EH (cell line): Measurements from ENCODE around the gene CASS4.

ENCODE experiments used
- DNase-seq: peaks from one replicate; pipeline ENCODE4 v3.0.0-alpha.2; 2015; ENCODE audit warnings: low read depth

The CASS4 gene

DNA sequence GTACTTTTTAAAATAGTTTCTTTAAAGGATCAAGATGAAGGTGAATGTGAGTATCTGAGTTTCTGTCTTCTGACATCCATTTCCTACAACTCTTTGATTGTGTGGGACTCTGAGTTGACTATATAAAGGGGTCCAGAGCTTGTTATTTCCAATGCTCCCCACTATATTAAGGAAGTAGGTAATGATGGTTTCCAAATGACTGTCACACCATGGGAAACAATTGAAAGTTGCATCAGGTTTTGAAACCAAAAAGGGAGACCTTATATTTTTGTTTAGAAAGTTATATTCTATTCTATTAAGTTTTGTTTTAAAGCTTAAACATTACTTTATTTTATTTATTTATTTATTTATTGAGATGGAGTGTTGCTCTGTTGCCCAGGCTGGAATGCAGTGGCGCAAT is 11.2 kb downstream of the CASS4 start:
- DNase-seq = no peak

DNA sequence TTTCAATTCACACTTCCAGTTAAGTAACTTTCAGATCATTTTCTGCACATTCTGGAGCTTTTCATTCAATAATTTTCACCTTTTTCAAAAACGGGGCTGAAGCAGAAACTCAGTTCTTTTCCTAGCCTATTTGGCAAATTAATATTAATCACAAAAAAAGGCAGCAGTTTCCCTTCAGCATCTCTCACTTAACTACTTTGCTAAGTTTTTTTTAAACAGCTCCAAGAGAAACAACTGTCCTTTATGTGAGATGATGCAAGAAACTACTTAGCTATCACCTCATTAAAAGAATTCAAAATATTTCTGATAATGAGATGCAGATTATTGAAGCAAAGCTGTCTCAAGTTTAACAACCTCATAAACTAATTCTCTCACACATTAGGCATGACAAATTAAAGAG is 11.8 kb downstream of the CASS4 start:
- no peak for DNase-seq

DNA sequence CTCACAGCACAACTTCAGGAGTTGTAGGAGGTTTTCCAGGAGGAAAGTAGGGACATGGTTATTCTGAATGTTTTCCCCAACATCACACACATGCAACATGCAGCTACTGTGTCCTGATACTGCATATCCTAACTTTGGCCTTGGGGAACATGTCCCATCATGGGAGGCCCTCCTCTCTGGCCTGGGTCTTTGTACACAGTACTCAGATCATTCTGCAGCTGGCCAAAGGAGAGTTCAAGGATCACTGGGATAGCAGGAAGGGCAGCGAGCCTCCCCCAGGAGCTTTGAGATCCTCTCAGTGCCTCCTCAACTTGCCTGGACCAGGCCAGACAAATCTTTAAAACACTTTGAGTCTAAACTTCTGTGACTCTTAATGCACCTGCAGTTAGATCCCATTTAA is 12.9 kb downstream of the CASS4 start:
- DNase-seq = no peak

DNA sequence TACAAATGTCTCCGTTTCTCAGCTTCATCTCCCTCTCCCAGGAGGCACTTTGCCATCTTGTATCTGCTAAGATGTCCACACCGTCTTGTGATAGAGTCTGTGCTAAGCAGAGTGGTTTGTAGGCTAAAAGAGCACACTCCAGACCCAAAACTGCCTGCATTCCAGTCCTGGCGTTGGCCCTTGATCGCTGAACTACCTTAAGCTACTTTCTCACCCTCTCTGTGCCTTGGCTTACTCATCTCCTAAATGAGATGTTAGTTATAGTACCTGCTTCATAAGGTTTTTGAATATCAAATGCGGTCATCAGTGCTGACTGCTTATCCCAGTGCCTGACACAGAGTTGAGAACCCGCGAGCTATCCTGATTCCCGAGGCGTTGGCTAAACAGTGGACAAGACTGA is 14.0 kb downstream of the CASS4 start:
- no peak for DNase-seq

DNA sequence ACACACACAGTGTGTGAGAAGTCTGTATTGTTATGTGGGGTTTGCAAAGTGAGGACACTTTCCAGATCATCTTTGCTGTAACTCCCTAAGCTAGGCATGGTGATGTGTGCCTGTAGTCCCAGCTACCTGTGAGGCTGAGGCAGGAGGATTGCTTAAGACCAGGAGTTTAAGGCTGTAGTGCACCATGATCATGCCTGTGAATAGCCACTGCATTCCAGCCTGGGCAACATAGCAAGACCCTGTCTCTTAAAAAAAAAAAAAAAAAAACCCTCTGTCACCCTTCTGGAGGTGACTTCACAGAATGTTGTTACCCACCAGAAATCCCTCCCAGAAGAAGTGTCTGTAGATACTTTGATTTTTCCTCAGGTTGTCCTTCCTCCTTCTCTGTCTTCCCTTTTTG is 14.9 kb downstream of the CASS4 start:
- no peak for DNase-seq

DNA sequence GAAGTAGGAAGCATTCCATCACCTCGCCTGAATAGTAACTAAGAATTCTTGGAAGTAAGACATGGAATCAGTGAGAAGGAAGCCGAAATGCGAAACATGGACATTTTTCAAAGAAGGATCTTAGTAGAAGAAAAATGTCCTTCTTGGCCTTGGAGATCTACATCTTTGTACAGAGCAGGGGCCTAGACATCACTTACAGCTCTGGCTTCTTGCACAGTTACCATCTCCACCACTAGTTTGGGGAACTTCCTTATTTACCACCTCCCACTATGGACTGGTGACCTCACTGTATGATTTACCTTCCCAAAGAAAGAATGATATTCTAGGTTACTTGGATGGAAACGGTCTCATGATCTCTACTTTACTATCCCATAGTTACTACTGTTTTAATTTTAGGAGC is 15.7 kb downstream of the CASS4 start:
- no peak for DNase-seq

DNA sequence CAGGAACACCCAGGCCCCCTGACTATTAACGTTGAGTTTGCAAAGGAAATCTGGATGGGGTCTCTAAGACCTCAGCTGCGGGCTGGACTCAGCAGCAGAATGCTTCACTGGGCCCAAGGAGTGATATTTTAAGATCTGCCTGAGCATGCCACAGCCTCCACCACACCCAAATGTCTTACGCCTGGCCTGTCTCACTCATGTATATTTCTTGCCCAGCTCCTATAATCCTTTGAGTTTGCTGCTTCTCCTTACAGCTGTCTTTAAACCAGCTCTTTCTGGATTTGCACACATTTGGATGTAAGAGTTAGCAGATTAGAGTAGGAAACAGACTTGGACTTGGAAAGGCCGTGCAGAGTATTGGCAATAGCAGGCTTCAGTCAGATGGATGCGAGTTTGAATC is 16.4 kb downstream of the CASS4 start:
- no peak for DNase-seq

DNA sequence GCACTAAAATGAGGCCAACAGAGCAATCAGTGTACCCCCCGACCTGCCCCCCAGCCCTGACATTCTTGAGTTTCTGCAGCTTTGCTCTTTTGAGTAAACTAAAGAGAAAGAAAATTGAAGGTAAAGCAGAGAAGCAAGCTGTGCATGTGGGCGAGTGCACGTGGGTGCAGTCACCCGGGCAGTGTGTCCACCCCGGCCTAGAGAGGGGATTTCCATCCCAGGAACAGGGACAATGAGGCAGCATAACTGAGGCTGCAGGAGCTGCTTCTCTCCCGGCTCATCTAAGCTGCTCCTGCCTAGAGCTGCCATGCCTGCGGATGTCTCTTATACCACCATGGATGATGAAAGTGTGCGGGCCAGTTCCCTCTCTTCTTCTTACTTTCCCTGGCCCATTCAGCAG is 16.8 kb downstream of the CASS4 start:
- DNase-seq = no peak

DNA sequence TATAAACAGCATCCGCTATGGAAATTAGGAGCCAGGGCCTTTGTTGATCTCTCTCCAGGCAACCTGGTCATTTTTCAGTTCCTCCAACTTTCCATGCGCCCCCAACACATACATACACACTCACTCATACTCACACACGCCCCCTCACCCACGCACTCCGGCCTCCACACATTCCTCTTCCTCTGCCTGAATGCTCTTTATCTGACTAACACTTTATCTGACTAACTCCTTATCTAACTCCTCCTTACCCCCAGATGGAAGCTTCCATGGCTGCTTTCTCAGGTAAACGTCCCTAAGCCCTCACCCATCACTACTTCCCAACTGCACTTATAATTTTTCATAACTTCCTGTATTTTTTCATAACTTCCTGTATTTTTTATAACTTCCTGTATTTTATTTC is 17.4 kb downstream of the CASS4 start:
- peak; percentile 83 for DNase-seq

DNA sequence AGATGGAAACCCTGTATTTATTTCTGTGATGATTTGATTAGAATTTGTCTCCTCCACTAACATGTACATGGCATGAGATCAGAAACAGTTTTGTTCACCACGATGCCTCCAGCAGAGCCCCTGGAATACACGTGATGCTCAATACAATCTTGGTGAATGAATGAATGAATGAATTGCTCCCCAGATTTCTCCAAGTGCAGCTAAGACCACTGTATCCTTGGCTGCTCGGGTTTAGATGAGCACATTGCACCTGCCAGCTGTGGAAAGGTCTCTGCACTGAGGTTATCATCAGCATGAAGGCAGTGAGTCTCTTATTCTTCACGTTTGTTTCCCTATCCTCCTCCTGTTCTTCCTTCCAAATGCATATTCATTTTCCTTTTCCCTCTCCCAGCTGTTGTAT is 17.9 kb downstream of the CASS4 start:
- no peak for DNase-seq

DNA sequence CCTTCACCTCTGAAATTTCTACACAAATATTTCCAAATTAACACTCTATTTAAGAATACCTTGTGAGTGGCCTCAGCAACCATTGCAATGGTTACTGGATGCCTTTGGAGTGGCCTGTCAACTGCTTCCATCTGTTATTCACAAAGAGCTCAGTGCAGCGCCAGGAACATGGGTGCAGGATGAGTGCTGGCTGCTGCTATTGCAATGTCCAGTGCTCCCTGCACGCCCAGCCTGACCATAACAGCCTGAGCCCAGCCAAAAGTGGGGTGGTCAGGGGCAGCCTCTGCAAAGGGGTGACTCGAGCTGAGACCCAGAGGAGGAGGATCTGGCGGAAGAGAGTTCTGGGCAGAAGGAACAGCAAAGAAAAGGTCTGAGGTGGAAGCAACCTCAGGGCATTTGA is 18.4 kb downstream of the CASS4 start:
- DNase-seq = no peak

DNA sequence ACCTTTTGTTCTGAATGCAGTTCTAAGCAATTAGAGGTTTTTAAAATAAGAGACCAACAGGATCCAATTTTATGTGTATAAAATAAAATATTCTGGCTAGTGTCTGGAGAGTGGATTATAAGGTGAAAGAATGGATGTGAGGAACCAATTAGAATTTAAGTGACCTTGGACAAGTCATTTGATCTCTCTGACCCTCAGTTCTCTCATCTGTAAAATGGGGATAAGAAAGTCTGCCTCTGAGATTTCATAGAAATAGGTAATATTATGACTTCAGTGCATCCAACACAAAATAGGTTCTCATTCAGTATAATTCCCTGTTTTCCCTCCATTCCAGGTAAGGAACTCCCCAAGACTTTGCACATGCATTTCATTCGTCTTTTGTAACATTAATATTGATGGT is 18.9 kb downstream of the CASS4 start:
- DNase-seq = no peak

DNA sequence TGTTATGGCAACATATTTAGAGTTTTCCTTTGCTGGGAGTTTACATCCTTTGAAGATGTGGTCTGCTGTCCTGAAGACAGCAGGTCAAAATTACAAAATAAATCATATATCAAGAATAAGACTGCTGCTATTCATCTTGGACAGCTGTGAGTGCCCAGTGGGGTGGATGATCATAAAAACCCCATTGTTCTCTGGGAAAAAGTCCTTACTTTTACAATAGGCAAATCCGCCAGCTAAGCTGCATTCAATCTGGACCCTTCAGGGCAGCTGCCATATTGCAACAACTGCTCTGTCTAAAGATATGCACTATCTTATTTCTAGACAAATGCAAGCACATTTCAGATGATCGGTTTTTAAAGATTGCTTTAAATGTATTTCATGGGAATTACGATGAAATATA is 19.4 kb downstream of the CASS4 start:
- no peak for DNase-seq

DNA sequence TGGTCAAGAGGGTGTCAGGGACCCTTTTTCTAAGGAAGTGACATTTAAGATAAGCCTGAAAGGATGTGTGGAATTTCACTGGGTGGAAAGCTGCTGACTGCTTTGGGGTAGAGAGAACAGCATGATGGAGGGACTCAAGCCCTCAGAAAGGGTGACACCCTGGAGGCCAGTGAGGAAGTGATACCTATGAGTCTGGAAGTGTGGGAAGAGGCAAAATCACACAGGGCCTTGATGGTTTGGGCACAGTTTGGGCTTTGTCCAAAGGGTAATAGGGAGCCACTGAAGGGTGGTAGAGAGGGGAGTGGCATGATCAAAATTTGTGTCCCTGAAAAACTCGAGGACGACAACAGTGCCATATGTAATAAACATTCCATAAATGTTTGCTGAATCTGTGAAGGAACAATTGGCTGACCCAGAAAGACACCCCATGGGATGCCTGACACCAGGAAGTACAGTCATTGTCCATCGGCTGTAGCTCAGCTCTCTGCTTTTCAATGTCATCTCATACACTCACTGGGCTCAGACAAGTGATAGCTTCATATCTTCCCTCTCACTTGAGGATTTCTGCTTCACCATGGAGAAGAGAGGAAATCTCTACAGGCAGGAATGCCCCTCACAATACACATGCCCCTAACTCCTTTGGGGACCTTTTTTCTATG is 21.3 kb downstream of the CASS4 start:
- peak; percentile 53 for DNase-seq

DNA sequence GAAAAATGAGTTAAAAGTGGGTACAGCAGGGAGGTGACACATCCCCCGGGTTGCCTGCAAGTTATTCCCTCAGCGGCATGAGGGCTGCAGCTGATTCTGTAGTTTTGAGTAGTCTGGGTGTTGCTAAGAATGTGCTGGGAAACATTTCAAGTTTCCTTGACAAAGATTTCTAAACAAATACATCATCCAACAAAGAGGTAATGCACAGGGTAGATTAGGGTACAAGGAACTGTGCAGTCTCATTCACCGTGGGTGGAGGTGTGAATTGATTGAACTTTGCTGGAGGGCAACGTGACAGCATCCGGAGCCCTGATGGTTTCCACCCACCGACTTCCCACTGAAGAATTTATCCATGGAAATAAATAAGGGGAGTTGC is 21.8 kb downstream of the CASS4 start:
- DNase-seq = peak; percentile 73

DNA sequence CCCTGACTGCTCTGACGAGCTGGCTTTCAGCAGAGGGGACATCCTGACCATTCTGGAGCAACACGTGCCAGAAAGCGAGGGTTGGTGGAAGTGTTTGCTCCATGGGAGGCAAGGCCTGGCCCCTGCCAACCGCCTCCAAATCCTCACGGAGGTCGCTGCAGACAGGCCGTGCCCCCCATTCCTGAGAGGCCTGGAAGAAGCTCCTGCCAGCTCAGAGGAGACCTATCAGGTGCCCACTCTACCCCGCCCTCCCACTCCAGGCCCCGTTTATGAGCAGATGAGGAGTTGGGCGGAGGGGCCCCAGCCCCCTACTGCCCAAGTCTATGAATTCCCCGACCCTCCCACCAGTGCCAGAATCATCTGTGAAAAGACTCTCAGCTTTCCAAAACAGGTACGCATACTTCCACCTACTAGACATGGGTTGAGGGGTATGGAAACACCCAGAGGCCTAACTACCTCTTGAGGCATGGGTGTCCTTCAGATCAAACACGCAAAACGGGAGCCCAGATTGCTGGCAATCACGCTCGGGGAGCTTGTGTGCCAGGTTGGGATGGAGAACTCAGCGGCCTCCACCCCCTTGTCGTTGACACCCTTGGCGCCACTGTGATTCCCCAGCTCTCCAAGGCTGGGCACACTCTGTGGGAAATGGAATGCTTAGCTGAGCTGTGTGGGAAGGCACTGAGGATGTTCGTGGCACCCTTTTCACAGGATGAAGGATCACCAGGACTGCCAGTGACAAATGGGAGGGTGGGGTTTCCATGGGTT is 25.3 kb downstream of the CASS4 start:
- no peak for DNase-seq

DNA sequence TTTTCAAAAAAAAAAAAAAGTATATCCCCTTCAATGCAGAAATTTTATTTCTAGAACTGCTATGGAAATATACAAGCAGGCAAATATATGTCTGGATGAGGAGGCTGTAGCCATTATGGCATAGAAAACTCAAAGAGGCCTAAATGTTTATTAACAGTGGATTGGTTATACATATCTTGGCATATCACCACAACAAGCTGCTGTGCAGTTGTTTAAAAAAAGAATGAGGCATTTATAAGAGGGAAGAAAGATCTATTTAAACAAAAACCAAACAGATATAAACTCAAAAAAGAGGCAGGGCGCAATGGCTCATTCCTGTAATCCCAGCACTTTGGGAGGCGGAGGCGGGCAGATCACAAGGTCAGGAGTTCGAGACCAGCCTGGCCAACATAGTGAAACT is 26.2 kb downstream of the CASS4 start:
- no peak for DNase-seq

DNA sequence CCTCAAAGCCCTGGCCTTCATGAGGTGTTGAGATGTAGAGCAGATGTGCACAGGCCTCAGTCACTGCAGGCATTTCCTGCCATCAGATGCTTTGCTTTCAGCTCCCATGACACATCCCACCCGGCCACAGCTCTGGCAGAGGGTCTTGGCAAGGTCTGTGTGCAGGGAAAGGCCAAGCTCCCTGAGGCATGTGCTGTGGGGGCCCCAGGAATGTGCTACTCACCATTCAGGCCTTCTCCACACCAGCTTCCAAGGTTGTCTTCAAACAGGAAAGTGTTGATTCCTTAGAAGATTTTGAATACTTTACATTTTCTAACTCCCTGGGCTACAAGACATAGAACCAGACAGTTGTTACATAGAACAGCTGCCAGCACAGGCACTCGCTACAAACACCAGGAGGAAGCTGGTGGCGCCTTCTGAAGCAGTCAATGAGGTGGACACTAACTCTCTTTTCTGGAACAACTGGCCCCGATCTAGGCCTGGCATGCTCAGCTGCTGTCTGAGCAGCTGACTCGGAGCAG is 27.8 kb downstream of the CASS4 start:
- peak; percentile 100 for DNase-seq

DNA sequence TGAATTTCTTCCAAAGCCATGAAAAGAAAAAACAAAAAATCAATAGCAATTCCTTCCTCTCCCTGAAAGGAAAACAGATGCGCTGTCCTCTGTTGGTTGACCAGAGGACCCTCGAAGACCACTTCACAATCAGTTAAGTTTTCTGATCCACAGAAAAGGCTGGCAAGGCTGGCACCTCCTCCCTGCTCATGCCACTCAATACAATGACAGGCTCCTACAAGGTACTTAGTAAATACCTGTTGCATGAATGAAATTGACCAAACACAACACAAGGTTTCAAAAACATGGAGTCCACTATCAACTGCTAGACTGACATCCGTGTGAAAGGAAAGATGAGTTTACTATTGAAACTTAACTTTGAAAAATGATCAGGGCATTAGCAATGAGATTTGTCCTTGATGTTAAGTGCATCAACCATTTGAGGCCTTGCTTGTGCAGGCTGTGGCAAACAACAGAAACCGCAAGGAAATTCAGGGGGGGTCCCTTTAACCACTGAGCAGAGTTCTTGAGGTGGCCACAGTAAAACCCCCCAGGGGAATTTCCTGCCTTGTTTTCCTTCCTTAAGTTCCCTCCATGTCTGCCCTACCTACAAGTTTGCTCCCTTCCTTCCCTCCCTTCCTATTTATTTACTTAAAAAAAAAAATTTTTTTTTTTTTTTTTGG is 28.4 kb downstream of the CASS4 start:
- DNase-seq = peak; percentile 46

DNA sequence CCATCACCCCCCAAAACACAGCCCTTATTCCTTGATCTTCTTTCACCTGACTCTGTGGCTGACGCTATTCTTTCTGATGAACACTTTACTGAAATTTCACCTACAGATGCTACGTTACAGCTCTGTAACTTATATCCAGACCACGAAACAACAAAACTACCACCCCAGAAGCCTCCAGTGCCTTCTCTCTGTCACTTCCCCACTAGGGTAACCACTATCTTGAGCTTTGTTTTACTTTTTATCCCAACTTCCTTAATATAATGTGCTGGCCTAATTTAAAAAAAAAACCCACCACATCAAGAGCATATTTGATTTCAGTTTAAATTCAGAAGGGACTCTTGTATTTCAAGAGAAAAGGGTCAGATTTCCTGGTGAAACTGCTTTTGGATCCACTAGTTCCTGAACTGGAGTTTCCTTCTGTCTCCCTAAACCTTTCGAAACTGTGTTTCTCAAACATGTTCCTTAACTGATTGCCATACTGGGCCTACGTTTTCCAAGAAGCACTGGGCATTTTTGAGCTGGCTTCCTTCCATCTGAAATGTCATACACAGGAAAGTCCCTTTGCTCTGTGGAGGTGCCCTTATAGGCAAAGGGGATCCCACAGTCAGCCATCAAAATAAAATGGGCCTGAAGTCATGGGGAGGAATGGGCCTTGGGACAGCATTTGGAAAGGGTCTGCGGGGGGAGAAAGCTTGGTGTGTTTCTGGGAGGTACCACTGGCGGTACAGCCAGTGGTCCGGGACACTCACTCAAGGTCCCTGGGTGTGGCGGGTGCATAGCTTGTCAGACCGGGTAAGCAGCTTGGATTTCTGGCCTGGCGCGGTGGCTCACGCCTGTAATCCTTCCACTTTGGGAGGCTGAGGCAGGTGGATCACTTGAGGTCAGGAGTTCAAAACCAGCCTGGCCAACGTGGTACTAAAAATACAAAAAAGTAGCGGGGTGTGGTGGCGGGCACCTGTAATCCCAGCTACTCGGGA is 30.6 kb downstream of the CASS4 start:
- DNase-seq = peak; percentile 17

DNA sequence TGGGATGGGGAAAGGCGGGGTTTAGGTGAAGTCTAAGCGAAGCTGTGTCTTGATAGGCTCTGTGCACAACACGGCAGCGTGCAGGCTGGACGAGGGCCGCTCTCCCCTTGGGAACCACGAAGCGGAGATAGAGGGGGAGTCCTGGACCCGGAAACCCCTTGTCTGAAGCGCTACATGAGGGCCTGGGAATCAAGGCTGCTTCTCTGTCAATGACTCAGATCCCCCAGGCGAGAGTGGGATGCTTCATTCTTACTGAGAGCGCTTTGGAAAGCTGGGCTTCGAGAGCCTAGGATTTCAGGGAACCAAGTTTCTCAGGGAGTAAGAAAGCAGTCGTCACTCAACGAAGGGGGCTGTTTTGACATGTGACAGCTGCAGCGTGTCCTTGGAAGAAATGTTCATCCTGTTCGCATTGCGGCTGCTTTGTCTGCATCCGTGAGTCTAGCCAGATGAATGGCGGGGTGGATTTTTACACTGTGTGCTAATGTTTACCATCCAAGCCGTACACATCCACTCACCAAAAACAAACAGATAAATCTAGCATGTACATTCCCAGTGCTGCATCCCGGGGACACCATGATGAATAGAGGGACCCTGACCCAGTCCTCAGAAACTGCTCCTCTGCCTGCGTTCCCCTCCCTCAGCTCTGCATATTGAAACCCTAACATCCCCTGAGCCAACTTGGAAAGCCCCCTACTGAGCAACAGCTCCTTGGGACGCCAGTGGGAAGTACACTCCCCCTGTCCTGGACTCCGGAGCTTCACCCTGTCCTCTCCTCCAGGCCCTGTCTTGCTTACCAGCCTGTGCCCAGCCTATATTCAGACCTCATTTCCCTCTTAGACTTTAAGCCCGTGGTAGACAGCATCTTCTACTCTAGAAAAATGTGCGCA is 31.8 kb downstream of the CASS4 start:
- no peak for DNase-seq
